ENCODE measurements around the gene DIPK1A.

DNA sequence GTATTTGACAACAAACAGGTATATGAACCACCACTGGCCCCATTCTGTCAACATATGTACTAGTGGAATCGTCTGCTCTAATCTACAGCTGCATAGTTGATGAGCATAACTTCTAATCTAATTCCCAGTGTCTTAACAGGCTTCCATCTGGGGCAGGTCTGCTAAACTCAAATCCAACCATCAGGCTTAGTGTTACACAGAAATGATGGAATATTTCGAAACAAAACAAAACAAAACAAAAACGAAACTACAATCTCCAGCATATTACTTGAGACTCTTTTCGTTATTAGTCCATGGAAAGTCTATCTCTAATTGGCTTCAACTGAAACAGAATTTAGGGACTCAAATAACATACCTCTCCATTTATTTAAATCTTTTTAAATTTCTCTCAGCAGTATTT, 37.6 kb downstream of the DIPK1A start:
- TF ChIP-seq EZH2 (optimal IDR thresholded peaks at IDR 0.05; ENCODE audit: low read depth, low read length): no peak
- TF ChIP-seq, protein P1, sequence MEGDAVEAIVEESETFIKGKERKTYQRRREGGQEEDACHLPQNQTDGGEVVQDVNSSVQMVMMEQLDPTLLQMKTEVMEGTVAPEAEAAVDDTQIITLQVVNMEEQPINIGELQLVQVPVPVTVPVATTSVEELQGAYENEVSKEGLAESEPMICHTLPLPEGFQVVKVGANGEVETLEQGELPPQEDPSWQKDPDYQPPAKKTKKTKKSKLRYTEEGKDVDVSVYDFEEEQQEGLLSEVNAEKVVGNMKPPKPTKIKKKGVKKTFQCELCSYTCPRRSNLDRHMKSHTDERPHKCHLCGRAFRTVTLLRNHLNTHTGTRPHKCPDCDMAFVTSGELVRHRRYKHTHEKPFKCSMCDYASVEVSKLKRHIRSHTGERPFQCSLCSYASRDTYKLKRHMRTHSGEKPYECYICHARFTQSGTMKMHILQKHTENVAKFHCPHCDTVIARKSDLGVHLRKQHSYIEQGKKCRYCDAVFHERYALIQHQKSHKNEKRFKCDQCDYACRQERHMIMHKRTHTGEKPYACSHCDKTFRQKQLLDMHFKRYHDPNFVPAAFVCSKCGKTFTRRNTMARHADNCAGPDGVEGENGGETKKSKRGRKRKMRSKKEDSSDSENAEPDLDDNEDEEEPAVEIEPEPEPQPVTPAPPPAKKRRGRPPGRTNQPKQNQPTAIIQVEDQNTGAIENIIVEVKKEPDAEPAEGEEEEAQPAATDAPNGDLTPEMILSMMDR (IDR thresholded peaks at IDR 0.05; ENCODE audit: low read length): no peak
